ENCODE results near the gene SMIM43.
"Not testable (repeated sequence)": the region's sequence is repeated elsewhere in the genome, so short reads cannot be mapped to it uniquely, and the experiment has no call there.

The SMIM43 gene

GRCh38 chr4:121778991-121779628 lies 14.1 kb upstream of the SMIM43 start:
- DNase-seq, result no peak

GRCh38 chr4:121777625-121778024 lies 12.7 kb upstream of the SMIM43 start:
- DNase-seq, result no peak

GRCh38 chr4:121776610-121777401 lies 11.8 kb upstream of the SMIM43 start:
- DNase-seq, result no peak

- DNase-seq, result no peak
These were observed 8.9 kb upstream of the SMIM43 start for GRCh38 chr4:121773883-121774282.

GRCh38 chr4:121771869-121772268 lies 6.9 kb upstream of the SMIM43 start:
- no peak for DNase-seq

GRCh38 chr4:121769341-121769740 lies 4.4 kb upstream of the SMIM43 start:
- DNase-seq, result no peak

- no peak for DNase-seq
These were observed 2.2 kb upstream of the SMIM43 start for GRCh38 chr4:121767166-121767565.

GRCh38 chr4:121765971-121766538 lies 1.1 kb upstream of the SMIM43 start:
- DNase-seq, result no peak

GRCh38 chr4:121765368-121765705 lies 373 bp upstream of the SMIM43 start:
- DNase-seq, result no peak

- no peak for DNase-seq
These were observed 662 bp downstream of the SMIM43 start for GRCh38 chr4:121764303-121764701.

- no peak for DNase-seq
These were observed 4.8 kb downstream of the SMIM43 start for GRCh38 chr4:121760205-121760604.

GRCh38 chr4:121758925-121759568 lies 5.9 kb downstream of the SMIM43 start:
- DNase-seq, result no peak

- not testable (repeated sequence) for DNase-seq
These were observed 12.8 kb downstream of the SMIM43 start for GRCh38 chr4:121752142-121752541.

GRCh38 chr4:121749225-121749624 lies 15.7 kb downstream of the SMIM43 start:
- DNase-seq, result no peak

GRCh38 chr4:121742794-121743193 lies 22.2 kb downstream of the SMIM43 start:
- DNase-seq, result no peak

- no peak for DNase-seq
These were observed 23.2 kb downstream of the SMIM43 start for GRCh38 chr4:121741751-121742150.

GRCh38 chr4:121740796-121741409 lies 24.1 kb downstream of the SMIM43 start:
- DNase-seq, result no peak

- no peak for DNase-seq
These were observed 25.4 kb downstream of the SMIM43 start for GRCh38 chr4:121739575-121739974.

GRCh38 chr4:121738780-121739535 lies 26.0 kb downstream of the SMIM43 start:
- no peak for DNase-seq

GRCh38 chr4:121737846-121738554 lies 27.0 kb downstream of the SMIM43 start:
- DNase-seq, result no peak

GRCh38 chr4:121736735-121737351 lies 28.1 kb downstream of the SMIM43 start:
- DNase-seq, result no peak
